SK-MEL-5 (cell line): Measurements from ENCODE around the gene CREB3L2. TPM values are rescaled to one million over a fixed set of nuclear protein-coding genes. Genes with fewer than 3 reads are reported as not detected.
"Not testable (repeated sequence)": the region's sequence is repeated elsewhere in the genome, so short reads cannot be mapped to it uniquely, and the experiment has no call there.

Experiments used
- DNase-seq: peaks from one replicate; pipeline ENCODE4 v3.0.0-alpha.2; 2016; ENCODE audit warnings: low read depth, low spot score
- in situ Hi-C: cut with HindIII; loops from 2 replicates; pipeline ENCODE4 v1.10.0; 2016; ENCODE audit warnings: low sequenced_read_pairs, high pct_unique_total_duplicates, low pct_unique_long_range_greater_than_20kb
- total RNA-seq: library from RNA; depleted of rRNA; stranded (reverse); fragments of >200 nt; shearing (Covaris generic); gene quantifications from 2 replicates; pipeline ENCODE4 v1.2.3, GENCODE V29; 2014

The CREB3L2 gene
- total RNA-seq, 1 experiment from 2014 or later: 12.0 TPM

DNA sequence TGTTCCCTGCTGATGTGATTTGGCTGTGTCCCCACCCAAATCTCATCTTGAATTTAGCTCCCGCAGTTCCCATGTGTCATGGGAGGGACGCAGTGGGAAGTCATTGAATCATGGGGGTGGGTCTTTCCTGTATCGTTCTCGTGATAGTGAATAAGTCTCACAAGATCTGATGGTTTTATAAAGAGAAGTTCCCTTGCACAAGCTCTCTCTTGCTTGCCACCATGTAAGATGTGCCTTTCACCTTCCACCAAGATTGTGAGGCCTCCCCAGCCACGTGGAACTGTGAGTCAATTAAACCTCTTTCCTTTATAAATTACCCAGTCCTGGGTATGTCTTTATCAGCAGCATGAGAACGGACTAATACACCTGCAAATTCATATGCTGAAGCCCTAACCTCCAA, 19.5 kb downstream of the CREB3L2 start:
- DNase-seq, in situ Hi-C loops: not testable (repeated sequence)

DNA sequence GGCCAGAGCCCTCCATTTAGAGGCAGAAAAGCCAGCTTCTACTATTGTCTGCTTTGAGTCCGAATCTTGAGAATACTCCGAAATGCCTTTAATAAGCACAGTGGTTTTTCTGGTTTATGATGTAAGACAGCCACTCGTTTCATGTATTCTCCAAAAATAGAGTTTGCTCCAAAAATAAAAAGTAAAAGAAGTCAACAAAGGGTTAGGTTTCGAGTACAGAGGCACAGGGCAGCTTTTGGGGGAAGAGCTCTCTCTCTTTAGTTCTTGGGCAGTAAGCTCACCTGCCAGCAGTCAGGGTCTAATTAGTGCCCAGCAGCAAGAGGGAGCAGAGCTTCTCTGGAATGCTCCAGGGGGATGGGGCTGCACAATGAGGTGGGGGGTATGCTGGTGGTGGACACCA, 20.2 kb downstream of the CREB3L2 start:
- in situ Hi-C loops: no loop called here
- no peak for DNase-seq

- DNase-seq: no peak
- in situ Hi-C loops: no loop called here
Observed at GRCh38 chr7:137981175-137981574, 20.7 kb downstream of the CREB3L2 start.

DNA sequence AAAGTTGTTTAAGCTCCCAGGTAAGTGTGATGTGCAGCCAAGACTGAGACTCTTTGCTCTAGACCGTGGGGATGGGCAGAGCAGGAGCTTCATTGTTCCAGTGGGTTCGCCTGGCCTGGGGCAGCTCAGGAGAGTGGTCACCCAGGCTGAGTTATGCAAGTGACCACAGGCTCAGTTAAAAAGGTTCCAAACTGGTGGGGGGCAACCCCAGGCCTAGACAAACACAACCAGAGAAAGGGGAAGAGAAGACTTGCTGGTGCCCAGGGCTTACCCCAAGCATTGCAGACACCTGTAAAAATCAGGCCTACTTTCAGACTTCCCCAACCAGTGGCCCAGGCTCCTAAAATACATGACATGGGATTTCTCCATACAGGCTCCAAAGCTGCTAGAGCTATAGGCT, 21.6 kb downstream of the CREB3L2 start:
- in situ Hi-C loops: no loop called here
- DNase-seq: no peak

- in situ Hi-C loops: no loop called here
- DNase-seq: peak; percentile 21
Observed at GRCh38 chr7:137978464-137979237, 23.2 kb downstream of the CREB3L2 start.

GRCh38 chr7:137977173-137977572, 24.7 kb downstream of the CREB3L2 start:
- DNase-seq: no peak

GRCh38 chr7:137976696-137977095, 25.2 kb downstream of the CREB3L2 start:
- DNase-seq: no peak
- in situ Hi-C loops: no loop called here

More at GRCh38 chr7:137977173-137977572, 24.7 kb downstream of the CREB3L2 start:
- in situ Hi-C loops: no loop called here

- in situ Hi-C loops: no loop called here
- DNase-seq: no peak
Observed at GRCh38 chr7:137976232-137976631, 25.7 kb downstream of the CREB3L2 start.

- DNase-seq: no peak
- in situ Hi-C loops: no loop called here
Observed at GRCh38 chr7:137975768-137976167, 26.1 kb downstream of the CREB3L2 start.

GRCh38 chr7:137975221-137975620, 26.7 kb downstream of the CREB3L2 start:
- in situ Hi-C loops: no loop called here
- peak; percentile 97 for DNase-seq

GRCh38 chr7:137974766-137975165, 27.1 kb downstream of the CREB3L2 start:
- DNase-seq: no peak
- in situ Hi-C loops: no loop called here

DNA sequence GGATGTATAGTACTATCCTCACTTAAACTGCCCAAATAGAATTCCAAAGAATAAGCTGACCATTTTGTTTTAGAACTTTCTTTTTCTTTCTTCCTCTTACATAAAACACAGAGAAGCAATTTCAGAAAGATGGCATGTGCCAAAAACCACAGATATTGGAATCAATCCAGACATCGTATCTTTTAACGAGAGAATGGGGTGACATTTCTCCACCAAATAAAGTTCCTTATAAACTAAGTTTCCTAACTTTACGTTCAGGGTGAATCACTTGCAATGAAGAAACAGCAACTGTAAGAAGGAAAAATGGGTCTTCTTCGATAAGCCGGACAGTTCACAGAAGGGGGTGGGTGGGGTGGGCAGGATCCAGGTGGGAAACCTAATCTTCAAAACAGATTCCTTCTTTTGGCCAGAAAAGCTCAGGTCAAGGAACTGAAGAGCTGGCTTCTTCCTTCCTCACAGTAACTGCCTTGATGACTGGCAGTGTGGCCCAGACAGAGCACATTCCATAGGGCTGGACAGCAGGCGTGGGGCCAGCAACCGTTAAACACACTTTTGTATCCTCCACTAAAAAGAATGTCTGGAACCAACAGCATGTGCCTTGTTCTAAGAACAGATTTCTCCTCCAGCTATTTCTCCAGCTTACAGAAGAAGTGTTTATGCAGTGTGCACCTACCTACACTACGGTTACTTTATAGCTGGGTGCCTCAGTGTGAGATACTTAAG, 31.5 kb downstream of the CREB3L2 start:
- in situ Hi-C loops: no loop called here
- DNase-seq: peak; percentile 98

DNA sequence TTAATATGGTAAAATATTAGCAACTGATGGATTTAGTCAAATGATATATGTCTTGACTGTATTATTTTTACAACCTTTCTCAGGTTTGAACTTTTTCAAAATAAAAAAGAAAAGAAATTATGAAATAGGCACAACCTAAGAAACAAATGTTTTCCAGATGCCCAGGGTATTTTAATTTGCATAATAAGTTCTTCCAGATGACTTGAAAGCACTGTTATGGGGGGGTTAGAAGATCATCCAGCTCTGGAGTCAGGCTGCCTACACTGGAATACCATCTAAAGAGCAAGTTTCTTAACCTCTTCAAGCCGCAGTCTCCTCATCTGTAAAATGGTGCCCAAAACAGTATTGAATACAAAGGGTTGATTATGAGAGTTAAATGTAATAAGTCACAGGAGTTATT, 32.1 kb downstream of the CREB3L2 start:
- in situ Hi-C loops: no loop called here

GRCh38 chr7:137968890-137969289, 33.0 kb downstream of the CREB3L2 start:
- no peak for DNase-seq
- in situ Hi-C loops: no loop called here

More for the DNA sequence above, 32.1 kb downstream of the CREB3L2 start:
- DNase-seq: no peak

DNA sequence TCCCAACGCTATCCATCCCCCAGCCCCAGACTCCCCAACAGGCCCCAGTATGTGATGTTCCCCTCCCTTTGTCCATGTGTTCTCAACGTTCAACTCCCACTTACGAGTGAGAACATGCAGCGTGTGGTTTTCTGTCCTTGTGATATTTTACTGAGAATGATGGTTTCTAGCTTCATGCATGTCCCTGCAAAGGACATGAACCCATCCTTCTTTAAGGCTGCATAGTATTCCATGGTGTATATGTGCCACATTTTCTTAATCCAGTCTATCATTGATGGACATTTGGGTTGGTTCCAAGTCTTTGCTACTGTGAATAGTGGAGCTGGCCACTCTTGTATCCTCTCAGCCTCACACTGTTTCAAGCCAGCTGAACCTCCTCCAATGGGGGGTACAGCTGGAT, 33.5 kb downstream of the CREB3L2 start:
- in situ Hi-C loops, DNase-seq: not testable (repeated sequence)

GRCh38 chr7:137967143-137968018, 34.5 kb downstream of the CREB3L2 start:
- in situ Hi-C loops: no loop called here
- no peak for DNase-seq

DNA sequence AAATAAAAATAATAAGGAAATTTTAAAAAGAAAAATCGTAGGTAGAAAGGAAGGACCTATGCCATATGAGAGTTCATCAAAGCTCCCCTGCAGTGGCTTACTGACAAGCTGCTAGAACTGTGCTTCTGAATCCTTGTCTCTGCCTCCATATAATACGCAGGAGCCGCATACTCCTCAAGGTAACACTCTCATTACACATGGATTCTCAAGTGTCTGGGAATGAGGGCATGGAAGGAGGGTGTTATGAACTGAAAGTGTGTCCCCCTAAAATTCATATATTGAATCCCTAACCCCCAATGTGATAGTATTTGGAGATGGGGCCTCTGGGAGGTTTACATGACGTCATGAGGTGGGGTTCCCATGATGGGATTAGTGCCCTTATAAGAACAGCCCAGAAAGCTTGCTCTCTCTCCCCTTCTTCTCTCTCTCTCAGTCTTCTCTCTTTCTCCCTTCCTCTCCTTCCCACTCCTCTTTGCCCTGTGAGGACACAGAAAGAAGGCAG, 35.2 kb downstream of the CREB3L2 start:
- in situ Hi-C loops: no loop called here
- DNase-seq: no peak
